GM12874 (cell line): ENCODE measurements around the gene PCDH12.

Experiments
- TF ChIP-seq, protein P1 (sequence below): IDR thresholded peaks from 2 replicates; pipeline ENCODE4 v1.5.1; 2011; ENCODE audit warnings: low read depth, mild to moderate bottlenecking, control low read depth, low read length, moderate library complexity; ENCODE audit not compliant: insufficient read depth

The PCDH12 gene

DNA sequence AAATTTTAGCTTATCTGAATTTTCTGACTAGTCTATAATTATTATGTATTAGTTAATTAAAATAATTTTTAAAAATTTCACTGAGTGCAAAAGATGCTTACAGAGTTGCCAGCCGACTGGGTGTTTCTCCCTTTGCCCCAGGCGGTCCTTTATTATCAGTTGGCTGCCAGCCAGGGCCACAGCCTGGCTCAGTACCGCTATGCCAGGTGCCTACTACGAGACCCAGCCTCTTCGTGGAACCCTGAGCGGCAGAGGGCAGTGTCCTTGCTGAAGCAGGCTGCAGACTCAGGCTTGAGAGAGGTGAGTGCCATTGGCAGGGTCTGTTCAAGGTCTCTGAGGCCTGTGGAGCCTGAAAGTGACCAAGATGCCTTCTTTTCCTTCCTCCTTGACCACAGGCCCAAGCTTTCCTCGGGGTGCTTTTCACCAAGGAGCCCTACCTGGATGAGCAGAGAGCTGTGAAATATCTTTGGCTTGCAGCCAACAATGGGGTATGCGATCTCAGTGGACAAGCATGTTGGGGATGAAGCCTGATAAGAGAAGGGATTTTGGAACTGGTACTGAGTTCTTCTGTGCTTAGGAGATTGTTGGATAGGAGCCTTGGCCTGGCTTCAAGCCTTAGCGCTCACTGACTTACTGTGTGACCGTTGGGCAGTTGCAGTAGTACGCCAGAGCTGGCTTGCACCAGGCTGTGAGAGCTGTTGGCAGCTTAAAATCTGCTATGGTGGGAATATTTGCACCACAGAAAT is 23.7 kb downstream of the PCDH12 start:
- TF ChIP-seq, protein P1, sequence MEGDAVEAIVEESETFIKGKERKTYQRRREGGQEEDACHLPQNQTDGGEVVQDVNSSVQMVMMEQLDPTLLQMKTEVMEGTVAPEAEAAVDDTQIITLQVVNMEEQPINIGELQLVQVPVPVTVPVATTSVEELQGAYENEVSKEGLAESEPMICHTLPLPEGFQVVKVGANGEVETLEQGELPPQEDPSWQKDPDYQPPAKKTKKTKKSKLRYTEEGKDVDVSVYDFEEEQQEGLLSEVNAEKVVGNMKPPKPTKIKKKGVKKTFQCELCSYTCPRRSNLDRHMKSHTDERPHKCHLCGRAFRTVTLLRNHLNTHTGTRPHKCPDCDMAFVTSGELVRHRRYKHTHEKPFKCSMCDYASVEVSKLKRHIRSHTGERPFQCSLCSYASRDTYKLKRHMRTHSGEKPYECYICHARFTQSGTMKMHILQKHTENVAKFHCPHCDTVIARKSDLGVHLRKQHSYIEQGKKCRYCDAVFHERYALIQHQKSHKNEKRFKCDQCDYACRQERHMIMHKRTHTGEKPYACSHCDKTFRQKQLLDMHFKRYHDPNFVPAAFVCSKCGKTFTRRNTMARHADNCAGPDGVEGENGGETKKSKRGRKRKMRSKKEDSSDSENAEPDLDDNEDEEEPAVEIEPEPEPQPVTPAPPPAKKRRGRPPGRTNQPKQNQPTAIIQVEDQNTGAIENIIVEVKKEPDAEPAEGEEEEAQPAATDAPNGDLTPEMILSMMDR = no peak

DNA sequence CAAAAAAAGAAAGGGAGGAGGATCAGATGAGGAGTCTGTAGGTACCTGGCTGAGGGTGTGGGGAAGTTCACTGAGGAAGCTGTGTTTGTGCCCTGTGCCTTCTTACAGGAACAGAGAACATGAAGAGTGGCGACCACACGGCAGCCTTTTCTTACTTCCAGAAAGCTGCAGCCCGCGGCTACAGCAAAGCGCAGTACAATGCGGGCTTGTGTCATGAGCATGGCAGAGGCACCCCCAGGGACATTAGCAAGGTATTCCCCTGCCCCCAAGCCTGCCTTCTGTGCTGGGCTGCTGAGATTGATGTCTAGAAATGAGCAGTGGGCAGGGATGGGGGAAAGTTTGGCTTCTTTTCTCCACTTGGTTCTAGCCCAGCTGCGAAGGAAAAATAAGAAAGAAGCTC is 24.9 kb downstream of the PCDH12 start:
- TF ChIP-seq, protein P1 = no peak

DNA sequence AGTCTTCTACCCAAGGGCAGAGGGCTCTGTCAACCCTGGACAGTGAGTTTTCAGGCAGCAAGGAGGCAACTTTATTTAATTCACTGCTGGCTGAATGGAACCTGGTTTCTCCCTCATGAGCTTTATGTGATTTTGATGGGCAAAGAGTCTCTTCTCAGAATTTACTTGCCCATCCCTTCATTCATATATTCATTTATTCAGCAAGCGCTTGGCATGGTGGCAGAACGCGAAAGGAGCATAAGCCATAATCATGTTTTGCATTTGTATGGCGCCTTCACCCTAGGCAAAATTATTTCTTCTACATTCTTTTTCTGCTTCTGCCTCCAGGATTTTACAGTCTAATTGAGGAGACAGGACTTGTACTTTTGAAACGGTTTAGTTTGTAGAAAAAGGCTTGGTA is 26.3 kb downstream of the PCDH12 start:
- TF ChIP-seq, protein P1 = no peak

DNA sequence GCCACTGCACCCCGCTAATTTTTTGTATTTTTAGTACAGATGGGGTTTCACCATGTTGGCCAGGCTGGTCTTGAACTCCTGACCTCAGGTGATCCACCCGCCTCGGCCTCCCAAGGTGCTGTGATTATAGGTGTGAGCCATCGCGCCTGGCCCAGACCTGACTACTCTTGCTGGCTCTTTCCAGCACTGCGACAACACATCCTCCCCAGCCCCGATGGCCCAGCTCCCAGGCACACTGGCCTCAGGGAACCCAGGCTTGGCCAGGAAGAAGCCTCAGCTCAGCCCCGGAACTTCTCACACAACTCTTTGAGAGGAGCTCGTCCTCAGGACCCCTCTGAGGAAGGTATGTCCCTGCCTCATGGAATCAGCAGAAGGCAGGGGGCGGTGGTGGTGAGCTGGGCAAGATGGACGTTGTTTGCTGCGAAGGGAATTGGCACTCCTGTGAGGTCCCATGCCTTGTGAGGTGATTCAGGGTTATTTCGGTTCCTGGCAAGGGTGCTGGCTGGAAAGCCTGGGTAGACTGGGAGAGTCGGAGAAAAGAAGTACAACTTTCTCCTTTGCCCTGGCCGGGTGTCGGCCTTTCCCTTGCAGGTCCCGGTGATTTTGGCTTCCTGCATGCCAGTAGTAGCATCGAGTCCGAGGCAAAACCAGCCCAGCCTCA is 28.5 kb downstream of the PCDH12 start:
- TF ChIP-seq, protein P1 = no peak

DNA sequence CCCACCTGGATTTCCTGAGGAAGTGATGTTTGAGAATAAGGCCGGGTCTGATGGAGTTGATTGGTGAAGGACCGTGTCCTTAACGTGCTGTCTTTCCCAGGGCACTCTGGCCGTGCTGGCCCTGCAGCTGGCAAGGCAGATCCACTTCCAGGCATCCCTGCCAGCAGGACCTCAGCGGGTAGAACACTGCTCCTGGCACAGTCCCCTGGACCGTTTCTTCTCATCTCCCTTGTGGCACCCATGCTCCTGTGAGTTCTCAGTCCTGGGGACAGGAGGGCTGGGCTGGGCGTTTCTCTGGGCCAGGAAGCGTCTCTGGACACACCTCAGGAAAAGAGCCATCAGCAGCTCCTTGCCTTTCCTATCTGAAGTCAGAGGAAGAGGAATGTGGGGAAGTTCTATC is 30.0 kb downstream of the PCDH12 start:
- TF ChIP-seq, protein P1 = no peak

DNA sequence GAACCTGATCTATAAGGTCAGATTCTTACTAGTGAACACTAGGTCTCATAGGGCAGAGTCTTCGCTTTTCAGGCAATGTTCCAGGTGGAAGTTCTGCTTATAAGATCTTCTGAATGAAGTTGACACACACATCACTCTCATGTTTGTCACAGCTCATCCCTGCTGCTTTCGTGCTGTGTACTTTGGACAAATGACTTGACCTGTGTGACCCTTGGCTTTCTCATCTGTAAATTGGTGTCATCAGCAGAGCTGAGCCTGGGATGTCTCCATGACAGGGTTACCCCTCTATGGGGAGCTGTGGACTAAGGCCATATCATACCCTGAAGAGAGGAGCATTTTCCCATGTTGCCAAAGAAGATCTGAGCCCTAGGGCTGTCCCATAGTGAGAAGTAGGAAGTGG is 31.6 kb downstream of the PCDH12 start:
- TF ChIP-seq, protein P1 = no peak

DNA sequence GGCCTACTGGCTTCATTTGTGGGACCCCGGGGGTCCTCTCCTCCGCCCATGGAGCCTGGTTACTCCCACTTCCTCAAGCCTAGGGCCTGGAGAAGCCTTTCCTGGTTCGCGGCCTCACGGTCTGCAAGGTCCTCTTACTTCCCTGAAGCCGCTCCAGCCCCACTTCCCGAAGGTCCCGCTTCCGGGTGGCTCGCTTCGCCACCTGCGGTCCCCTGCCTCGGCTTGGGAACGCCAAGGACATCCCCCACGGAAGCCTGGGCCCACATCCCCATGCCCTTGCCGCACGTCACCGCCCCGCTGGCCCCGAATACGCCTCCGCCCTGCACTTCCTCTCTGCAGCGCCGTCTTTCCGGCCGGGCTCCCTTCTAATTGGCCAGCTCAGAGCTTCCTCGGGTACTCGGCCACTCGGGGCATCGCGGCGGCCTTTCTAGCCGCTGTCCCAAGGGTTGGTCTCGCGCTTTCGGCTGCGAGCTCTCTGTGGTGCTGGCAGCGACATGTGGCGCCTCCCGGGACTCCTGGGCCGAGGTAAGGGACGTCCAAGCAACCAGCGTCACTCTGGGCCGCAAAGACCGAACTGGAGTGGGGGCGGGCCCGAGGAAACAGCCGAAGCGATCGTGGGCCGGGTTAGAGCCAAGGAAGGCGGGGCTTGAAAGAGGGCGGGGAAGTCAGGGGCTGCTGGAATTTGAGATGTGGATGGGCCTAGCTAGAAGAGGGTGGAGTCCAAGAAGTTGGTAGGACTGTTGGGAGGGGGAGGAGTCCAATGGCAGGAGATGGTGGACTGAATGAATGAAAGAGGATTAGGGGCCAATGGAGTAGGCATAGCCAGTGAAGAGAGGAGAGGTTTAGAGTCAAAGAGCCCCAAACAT is 34.3 kb downstream of the PCDH12 start, which contains the start of gene DELE1:
DELE1 (plus strand) TSS at position 424 of the 866 bp plus-strand sequence; CDS start at position 495, 71 bp downstream.
- TF ChIP-seq, protein P1 = no peak
